Measurements from ENCODE around the gene CRISPLD2.
"Not testable (repeated sequence)": the region's sequence is repeated elsewhere in the genome, so short reads cannot be mapped to it uniquely, and the experiment has no call there.

CRISPLD2 gene

DNA sequence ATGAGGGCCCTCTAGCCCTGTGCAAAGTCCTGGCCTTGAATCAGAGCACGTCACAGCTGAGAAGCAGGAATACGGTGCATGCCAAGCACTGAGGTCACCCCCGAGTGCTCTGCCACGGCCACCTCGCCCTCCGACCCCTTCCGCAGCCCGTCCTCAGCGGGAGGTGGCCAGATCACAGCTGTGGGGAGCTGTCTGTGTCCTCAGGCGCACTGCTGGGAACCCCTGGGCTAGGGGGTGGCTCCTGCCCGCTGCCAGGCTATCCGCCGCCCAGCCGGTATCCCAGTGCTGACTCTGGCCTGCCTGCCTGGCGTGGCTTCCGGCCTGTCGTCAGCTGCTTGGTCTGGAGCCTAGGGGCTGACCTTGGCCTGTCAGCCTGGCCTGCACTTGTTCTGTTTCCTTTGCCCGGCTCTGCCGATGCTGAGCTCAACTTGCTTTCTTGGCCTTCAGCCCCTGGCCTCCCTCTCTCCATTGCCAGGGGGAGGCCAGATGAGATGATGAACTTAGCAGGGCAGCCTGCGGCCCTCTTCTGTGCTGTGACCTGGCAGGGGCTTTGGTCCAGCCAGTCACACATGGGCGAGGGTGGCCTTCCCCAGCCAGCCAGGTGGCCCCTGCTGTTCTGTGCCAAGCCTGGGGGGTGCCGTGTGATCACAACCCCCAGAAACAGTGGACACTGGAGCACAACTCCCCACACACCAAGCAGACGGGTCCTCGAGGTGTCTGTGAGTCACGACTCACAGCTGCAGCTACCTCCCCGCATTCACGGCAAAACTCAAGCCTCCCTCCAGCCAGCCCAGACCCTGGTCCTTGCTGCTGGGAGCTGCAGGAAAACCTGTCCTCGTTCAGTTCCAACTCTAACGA is 114.2 kb downstream of the CRISPLD2 start:
- no peaks in the 10 kb centered on the region for H3K9me3 ChIP-seq (ENCODE audit: insufficient read depth, low read depth, low read length)
- no peaks in the 10 kb centered on the region for H3K4me1 ChIP-seq (ENCODE audit: insufficient read depth, low read length)
- H3K27me3 ChIP-seq (ENCODE audit: insufficient read depth, low read length): no peaks in the 10 kb centered on the region
- no peak overlapping the region for H3K4me3 ChIP-seq (ENCODE audit: low read length)
- H3K27ac ChIP-seq (ENCODE audit: low read length): no peak overlapping the region
- no peak overlapping the region for H3K9ac ChIP-seq (ENCODE audit: low read depth, low read length)
- H3K36me3 ChIP-seq (ENCODE audit: insufficient read depth, low read depth, low read length): no peaks in the 10 kb centered on the region

DNA sequence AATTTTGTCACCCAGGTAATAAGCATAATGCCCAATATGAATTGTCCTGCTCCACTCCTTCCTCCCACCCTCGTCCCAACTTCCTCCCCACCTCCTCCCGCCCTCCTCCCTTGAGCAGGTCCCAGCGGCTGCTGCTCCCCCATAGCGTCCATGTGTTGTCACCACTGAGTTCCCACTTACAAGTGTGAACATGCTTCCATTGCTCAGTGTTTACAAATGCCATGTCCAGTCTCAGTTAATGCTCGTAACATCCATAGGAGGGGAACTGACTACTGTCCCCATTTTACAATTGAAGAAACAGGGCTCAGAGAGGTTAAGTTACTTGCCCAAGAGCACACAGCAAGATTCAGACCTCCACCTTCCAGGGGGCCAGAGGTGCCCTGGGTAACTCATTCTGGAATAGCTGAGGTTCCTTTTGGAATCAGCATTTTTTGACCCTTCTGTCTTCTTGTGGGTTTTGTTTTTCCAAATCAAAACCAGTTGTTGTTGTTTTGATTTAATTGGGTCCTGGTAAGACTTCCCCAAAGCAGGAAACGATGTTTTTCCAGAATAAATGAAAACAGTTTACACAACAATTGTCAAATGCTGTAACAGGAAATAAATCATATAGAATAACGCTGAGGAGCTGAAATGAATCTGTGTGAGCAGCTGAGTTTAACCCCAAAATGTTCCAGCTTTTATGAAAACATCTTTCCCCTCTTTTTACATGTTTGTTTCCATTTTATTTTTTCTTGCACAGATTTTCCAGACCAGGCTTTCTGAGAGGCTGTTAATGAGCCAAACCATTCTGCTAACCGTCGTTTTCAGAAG is 117.6 kb downstream of the CRISPLD2 start:
- Histone ChIP-seq H3K4me3 (ENCODE audit: low read length) (no peak overlapping the region), H3K9ac (ENCODE audit: low read depth, low read length) (no peak overlapping the region), H3K9me3 (ENCODE audit: insufficient read depth, low read depth, low read length) (no peaks in the 10 kb centered on the region), H3K4me1 (ENCODE audit: insufficient read depth, low read length) (no peaks in the 10 kb centered on the region), H3K27me3 (ENCODE audit: insufficient read depth, low read length) (no peaks in the 10 kb centered on the region), H3K36me3 (ENCODE audit: insufficient read depth, low read depth, low read length) (no peaks in the 10 kb centered on the region), H3K27ac (ENCODE audit: low read length) (no peak overlapping the region)

DNA sequence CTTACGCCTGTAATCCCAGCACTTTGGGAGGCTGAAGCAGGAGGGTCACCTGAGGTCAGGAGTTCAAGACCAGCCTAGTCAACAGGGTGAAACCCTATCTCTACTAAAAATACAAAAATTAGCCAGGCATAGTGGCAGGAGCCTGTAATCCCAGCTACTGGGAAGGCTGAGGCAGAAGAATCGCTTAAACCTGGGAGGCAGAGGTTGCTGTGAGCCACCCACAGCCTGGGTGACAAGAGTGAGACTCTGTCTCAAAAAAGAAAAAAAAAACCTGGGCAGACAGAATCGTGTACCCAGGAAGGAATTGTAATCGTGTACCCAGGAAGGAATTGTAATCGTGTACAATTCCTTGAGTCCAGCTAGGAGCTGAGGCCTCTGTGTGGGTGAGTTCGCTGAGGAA is 118.8 kb downstream of the CRISPLD2 start:
- H3K36me3 ChIP-seq (ENCODE audit: insufficient read depth, low read depth, low read length); H3K9me3 ChIP-seq (ENCODE audit: insufficient read depth, low read depth, low read length); H3K27ac ChIP-seq (ENCODE audit: low read length); H3K9ac ChIP-seq (ENCODE audit: low read depth, low read length); H3K27me3 ChIP-seq (ENCODE audit: insufficient read depth, low read length); H3K4me1 ChIP-seq (ENCODE audit: insufficient read depth, low read length); H3K4me3 ChIP-seq (ENCODE audit: low read length): not testable (repeated sequence)

DNA sequence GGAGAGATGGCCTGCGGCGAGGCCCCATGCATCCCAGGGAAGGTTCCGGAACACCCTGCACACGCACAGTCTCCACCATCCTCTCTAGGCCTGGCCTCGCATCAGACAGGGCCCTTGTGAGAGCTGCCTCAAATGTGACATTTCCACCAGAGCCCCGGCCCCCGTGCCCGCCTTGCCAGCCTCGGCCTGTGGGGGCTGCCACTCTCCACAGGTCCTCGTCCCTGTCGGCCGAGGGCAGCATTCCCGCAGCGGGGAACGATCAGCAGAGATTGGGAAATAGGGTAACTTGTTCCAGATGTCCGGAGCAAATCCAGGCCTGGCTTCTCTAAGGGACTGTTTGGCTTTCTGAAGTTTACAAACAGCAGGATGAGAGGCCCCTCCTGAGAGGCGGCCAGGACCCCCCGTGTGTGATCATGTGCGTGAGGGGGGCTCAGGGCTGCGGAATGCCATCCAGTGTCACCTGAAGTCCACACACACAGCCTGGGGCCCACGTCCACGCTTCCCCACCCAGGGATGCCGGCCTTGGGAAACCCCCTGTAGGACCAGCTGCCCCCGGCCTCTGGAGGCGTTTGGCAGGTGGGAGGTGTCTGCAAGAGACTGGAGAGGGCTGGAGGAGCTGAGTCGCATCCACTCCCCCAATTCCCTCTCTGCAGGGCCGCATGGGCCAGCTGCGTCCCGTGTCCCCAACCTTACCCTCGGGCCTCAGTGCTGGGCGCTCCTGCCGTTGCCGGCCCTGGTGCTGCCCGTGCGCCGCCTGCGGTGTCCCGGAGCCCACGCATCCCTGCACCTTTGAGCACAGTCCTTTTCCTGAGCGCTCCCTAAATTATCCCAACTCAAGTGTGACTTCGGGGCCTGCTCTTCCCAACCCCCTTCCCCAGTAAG is 121.1 kb downstream of the CRISPLD2 start:
- H3K9me3 ChIP-seq (ENCODE audit: insufficient read depth, low read depth, low read length): no peaks in the 10 kb centered on the region
- H3K27ac ChIP-seq (ENCODE audit: low read length): no peak overlapping the region
- H3K4me1 ChIP-seq (ENCODE audit: insufficient read depth, low read length): no peaks in the 10 kb centered on the region
- H3K27me3 ChIP-seq (ENCODE audit: insufficient read depth, low read length): no peaks in the 10 kb centered on the region
- no peak overlapping the region for H3K9ac ChIP-seq (ENCODE audit: low read depth, low read length)
- H3K36me3 ChIP-seq (ENCODE audit: insufficient read depth, low read depth, low read length): no peaks in the 10 kb centered on the region
- H3K4me3 ChIP-seq (ENCODE audit: low read length): no peak overlapping the region

DNA sequence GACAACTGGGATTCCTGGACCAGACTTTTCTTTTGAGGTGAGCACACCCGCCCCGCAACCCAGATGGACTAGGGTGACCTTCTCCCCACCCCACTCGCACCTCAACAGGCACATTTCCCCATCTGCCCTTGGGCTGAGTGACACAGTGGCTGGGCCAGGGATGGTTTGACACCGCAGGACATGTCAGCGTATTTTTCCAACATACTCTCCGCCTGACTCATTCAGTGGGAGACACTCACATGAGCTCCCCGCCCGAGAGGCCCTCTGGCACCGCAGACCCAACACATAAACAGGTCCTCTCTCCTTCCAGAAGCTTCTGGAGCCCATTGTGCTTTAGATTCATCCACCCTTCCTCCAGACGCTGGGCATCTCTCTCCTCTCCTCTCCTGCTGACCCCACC is 122.1 kb downstream of the CRISPLD2 start:
- no peaks in the 10 kb centered on the region for H3K4me1 ChIP-seq (ENCODE audit: insufficient read depth, low read length)
- no peaks in the 10 kb centered on the region for H3K27me3 ChIP-seq (ENCODE audit: insufficient read depth, low read length)
- no peak overlapping the region for H3K9ac ChIP-seq (ENCODE audit: low read depth, low read length)
- H3K9me3 ChIP-seq (ENCODE audit: insufficient read depth, low read depth, low read length): no peaks in the 10 kb centered on the region
- no peak overlapping the region for H3K27ac ChIP-seq (ENCODE audit: low read length)
- H3K4me3 ChIP-seq (ENCODE audit: low read length): no peak overlapping the region
- H3K36me3 ChIP-seq (ENCODE audit: insufficient read depth, low read depth, low read length): no peaks in the 10 kb centered on the region

DNA sequence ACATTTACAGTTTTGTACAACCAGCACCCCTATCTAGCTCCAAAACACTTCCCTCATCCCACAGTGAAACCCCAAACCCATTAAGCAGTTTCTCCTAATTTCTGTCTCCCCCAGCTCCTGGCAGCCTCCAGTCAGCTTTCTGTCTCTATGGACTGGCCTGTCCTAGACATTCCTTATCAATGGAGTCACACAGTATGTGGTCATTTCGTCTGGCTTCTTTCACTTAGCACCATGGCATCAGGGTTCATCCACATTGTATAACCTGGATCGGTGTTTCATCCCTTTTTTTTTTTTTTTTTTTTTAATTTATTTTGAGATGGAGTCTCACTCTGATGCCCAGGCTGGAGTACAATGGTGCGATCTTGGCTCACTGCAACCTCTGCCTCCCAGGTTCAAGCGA is 123.0 kb downstream of the CRISPLD2 start:
- H3K36me3 ChIP-seq (ENCODE audit: insufficient read depth, low read depth, low read length): no peaks in the 10 kb centered on the region
- no peak overlapping the region for H3K9ac ChIP-seq (ENCODE audit: low read depth, low read length)
- H3K4me1 ChIP-seq (ENCODE audit: insufficient read depth, low read length): no peaks in the 10 kb centered on the region
- H3K27me3 ChIP-seq (ENCODE audit: insufficient read depth, low read length): no peaks in the 10 kb centered on the region
- no peak overlapping the region for H3K27ac ChIP-seq (ENCODE audit: low read length)
- no peak overlapping the region for H3K4me3 ChIP-seq (ENCODE audit: low read length)
- no peaks in the 10 kb centered on the region for H3K9me3 ChIP-seq (ENCODE audit: insufficient read depth, low read depth, low read length)

DNA sequence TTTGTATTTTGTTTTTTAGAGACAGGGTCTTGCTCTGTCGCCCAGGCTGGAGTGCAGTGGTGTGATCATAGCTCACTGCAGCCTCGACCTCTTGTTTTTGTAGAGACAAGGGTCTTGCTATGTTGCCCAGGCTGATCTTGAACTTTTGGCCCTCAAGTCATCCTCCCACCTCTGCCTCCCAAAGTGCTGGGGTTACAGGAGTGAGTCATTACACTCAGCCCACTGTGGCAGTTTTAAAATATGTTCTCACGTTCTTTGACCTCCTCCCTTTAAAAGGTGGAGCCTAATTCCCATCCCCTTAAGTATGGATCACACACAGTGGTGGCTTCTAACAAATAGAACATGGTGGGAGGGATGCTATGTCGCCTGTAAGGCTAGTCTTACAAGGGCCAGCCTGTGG is 123.8 kb downstream of the CRISPLD2 start:
- Histone ChIP-seq H3K27me3 (ENCODE audit: insufficient read depth, low read length) (no peaks in the 10 kb centered on the region), H3K4me3 (ENCODE audit: low read length) (no peak overlapping the region), H3K27ac (ENCODE audit: low read length) (no peak overlapping the region), H3K36me3 (ENCODE audit: insufficient read depth, low read depth, low read length) (no peaks in the 10 kb centered on the region), H3K4me1 (ENCODE audit: insufficient read depth, low read length) (no peaks in the 10 kb centered on the region), H3K9ac (ENCODE audit: low read depth, low read length) (no peak overlapping the region), H3K9me3 (ENCODE audit: insufficient read depth, low read depth, low read length) (no peaks in the 10 kb centered on the region)

DNA sequence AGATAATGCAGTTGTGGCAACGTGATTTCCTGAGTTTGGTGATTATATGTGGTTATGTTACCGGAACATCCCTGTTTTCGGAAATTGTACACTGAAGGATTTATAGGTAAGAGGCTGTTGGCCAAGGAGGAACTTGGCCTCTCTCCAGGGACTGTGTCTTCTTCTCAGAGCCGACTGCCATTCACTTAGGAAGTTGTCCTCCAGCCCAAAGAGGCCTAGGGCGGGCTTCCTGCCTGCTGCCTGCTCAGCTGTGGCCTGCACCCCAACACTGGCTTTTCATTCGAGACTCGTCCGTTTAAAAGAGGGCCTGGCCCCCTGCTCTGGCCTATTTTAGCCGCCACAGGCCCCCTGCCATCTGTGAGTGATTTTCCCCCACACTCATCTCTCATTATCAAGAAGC is 127.2 kb downstream of the CRISPLD2 start:
- H3K4me1 ChIP-seq (ENCODE audit: insufficient read depth, low read length): no peaks in the 10 kb centered on the region
- H3K36me3 ChIP-seq (ENCODE audit: insufficient read depth, low read depth, low read length): no peaks in the 10 kb centered on the region
- no peak overlapping the region for H3K4me3 ChIP-seq (ENCODE audit: low read length)
- no peak overlapping the region for H3K27ac ChIP-seq (ENCODE audit: low read length)
- H3K9ac ChIP-seq (ENCODE audit: low read depth, low read length): no peak overlapping the region
- no peaks in the 10 kb centered on the region for H3K9me3 ChIP-seq (ENCODE audit: insufficient read depth, low read depth, low read length)
- H3K27me3 ChIP-seq (ENCODE audit: insufficient read depth, low read length): no peaks in the 10 kb centered on the region

DNA sequence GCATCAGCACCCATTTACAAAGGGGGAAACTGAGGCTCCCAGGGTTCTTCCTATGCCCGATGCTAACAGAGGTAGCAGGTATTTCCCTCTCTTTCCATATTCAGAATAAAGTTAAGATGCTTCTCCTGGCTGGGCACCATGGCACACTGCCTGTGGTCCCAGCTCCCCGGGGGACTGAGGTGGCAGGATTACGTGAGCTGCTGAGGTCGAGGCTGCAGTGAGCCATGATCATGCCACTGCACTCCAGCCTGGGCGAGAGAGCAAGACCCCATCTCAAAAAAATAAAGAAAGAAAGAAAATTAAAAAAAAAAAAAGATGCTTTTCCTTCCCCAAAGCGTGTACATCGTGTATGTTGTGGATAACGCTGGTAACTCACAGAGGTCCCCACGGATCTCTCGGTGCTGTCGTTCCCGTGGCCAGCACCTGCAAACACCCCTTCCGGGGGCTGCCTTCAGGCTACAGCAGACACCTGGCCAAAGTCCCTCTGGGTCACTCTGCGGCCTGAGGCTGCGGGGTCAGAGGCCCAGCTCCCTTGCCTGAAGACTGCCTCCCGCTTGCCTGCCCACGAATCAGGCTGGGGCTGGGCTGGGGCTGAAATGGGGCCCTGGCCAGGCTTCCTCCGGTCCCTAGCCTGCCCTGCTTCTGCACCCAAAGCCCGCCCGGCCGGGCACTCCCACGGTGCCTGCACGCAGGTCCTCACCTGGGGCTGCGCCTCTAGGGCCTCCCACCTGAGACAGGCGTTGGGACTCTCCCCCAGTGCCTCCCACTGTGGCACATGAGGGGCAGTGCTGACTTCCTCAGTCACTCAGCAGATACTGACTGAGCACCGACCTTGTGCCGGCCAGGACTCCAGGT is 128.4 kb downstream of the CRISPLD2 start:
- H3K27ac ChIP-seq (ENCODE audit: low read length): no peak overlapping the region
- H3K4me1 ChIP-seq (ENCODE audit: insufficient read depth, low read length): no peaks in the 10 kb centered on the region; the same call in 1 of the 2 replicates
- no peak overlapping the region for H3K9ac ChIP-seq (ENCODE audit: low read depth, low read length)

DNA sequence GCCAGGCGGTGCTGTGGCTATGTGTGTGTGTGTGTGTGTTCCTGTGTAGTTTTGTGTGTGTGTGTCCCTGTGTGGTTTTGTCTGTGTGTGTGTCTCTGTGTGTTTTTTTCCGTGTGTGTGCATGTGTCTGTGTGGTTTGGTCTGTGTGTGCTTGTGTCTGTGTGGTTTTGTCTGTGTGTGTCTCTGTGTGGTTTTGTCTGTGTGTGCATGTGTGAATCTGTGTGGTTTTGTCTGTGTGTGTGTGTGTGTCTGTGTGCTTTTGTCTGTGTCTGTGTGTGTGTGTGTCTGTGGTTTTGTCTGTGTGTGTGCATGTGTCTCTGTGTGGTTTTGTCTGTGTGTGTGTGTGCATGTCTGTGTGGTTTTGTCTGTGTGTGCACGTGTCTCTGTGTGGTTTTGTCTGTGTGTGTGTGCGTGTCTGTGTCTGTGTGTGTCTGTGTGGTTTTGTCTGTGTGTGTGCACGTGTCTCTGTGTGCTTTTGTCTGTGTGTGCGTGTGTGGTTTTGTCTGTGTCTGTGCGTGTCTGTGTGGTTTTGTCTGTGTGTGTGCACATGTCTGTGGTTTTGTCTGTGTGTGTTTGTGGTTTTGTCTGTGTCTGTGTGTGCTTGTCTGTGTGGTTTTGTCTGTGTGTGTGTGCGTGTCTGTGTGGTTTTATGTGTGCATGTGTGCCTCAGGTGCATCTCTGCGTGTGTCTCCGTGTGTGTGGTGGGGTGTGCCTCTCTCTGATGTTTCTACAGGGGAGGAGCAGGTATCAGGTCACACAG is 129.2 kb downstream of the CRISPLD2 start:
- H3K4me1 ChIP-seq (ENCODE audit: insufficient read depth, low read length): no peaks in the 10 kb centered on the region; the same call in 1 of the 2 replicates

More for the DNA sequence above, 128.4 kb downstream of the CRISPLD2 start:
- H3K4me3 ChIP-seq (ENCODE audit: low read length): no peak overlapping the region
- no peaks in the 10 kb centered on the region for H3K9me3 ChIP-seq (ENCODE audit: insufficient read depth, low read depth, low read length)
- H3K27me3 ChIP-seq (ENCODE audit: insufficient read depth, low read length): no peaks in the 10 kb centered on the region
- H3K36me3 ChIP-seq (ENCODE audit: insufficient read depth, low read depth, low read length): no peaks in the 10 kb centered on the region

More for the DNA sequence above, 129.2 kb downstream of the CRISPLD2 start:
- Histone ChIP-seq H3K9ac (ENCODE audit: low read depth, low read length) (no peak overlapping the region), H3K27me3 (ENCODE audit: insufficient read depth, low read length) (no peaks in the 10 kb centered on the region), H3K4me3 (ENCODE audit: low read length) (no peak overlapping the region), H3K36me3 (ENCODE audit: insufficient read depth, low read depth, low read length) (no peaks in the 10 kb centered on the region), H3K27ac (ENCODE audit: low read length) (no peak overlapping the region), H3K9me3 (ENCODE audit: insufficient read depth, low read depth, low read length) (no peaks in the 10 kb centered on the region)
